T-cell (primary cell): Measurements from ENCODE around the gene SAMD3. TPM values are rescaled to one million over a fixed set of nuclear protein-coding genes. Genes with fewer than 3 reads are reported as not detected.
"Not testable (repeated sequence)": the region's sequence is repeated elsewhere in the genome, so short reads cannot be mapped to it uniquely, and the experiment has no call there.

Source experiments
- ATAC-seq, 4 experiments: fragments of 200-7000 bp in 3 of 4; fragments of 150-1000 bp in 1 of 4; cut with Tn5 transposase; replicated peaks in 1 of 4; 1 replicate in 3 of 4; 2 replicates in 1 of 4; pipeline ENCODE4 v1.10.0; 2021; ENCODE audit warnings: moderate library complexity in 3 of 4, mild to moderate bottlenecking in 2 of 4, moderate number of reproducible peaks in 1 of 4
- CTCF ChIA-PET, 2 donors: fragments of 300-600 bp; sonication (Branson Sonifier 250); formaldehyde crosslinking; loops; one replicate each; lab custom pipeline; 2022; ENCODE audit warnings: antibody characterized with exemption in 2 of 2; lab: Charles Lee
- POLR2A ChIA-PET, 2 donors: fragments of 300-600 bp; sonication (Branson Sonifier 250); formaldehyde crosslinking; loops; one replicate each; lab custom pipeline; 2022; ENCODE audit warnings: antibody characterized with exemption in 2 of 2; lab: Charles Lee
- DNase-seq, 35 experiments: peaks; one replicate each; pipeline versions ENCODE4 v3.0.0 to v3.0.0-alpha.2; 2013 to 2023
- H3K27ac ChIP-seq: one replicate; pipeline ENCODE4 v1.5.1; 2013; ENCODE audit warnings: low read length
- H3K27me3 ChIP-seq, 2 experiments: replicated peaks in 1 of 2; 1 replicate in 1 of 2; 2 replicates in 1 of 2; pipeline versions ENCODE4 v1.6.1 to v1.7.0; 2013; ENCODE audit warnings: low read length in 1 of 2, mixed read lengths in 1 of 2; ENCODE audit not compliant: control insufficient read depth in 2 of 2, insufficient read depth in 2 of 2; ENCODE audit errors: extremely low read depth in 1 of 2
- H3K36me3 ChIP-seq, 2 donors: 1 replicate in 1 of 2; 2 replicates in 1 of 2; pipeline versions ENCODE4 v1.6.1 to v1.7.0; 2013; ENCODE audit warnings: low read length in 1 of 2; ENCODE audit not compliant: control insufficient read depth in 2 of 2, insufficient read depth in 1 of 2; ENCODE audit errors: extremely low read depth in 1 of 2
- H3K4me1 ChIP-seq, 2 experiments: 1 replicate in 1 of 2; 2 replicates in 1 of 2; pipeline versions ENCODE4 v1.6.1 to v1.7.0; 2013; ENCODE audit warnings: low read length in 2 of 2, mixed read lengths in 1 of 2; ENCODE audit not compliant: insufficient read depth in 2 of 2, control insufficient read depth in 1 of 2; ENCODE audit errors: extremely low read depth in 1 of 2
- H3K4me3 ChIP-seq, 2 donors: 1 replicate in 1 of 2; 2 replicates in 1 of 2; pipeline versions ENCODE4 v1.5.1 to v1.7.0; 2013; ENCODE audit warnings: mild to moderate bottlenecking in 2 of 2, low read length in 1 of 2, moderate library complexity in 1 of 2; ENCODE audit not compliant: control insufficient read depth in 1 of 2; ENCODE audit errors: extremely low read depth in 1 of 2
- H3K9me3 ChIP-seq: 2 replicates; pipeline ENCODE4 v1.7.0; 2013
- H3K27ac Mint-ChIP-seq, 2 donors: one replicate each; pipeline ENCODE4 v1.8.0; 2020 to 2021; ENCODE audit warnings: mild to moderate bottlenecking in 2 of 2, mixed read lengths in 2 of 2
- H3K27me3 Mint-ChIP-seq, 2 donors: one replicate each; pipeline ENCODE4 v1.8.0; 2021 to 2022; ENCODE audit warnings: mixed read lengths in 2 of 2
- H3K36me3 Mint-ChIP-seq: one replicate; pipeline ENCODE4 v1.8.0; 2021; ENCODE audit warnings: mixed read lengths
- H3K4me1 Mint-ChIP-seq, 3 donors: one replicate each; pipeline ENCODE4 v1.8.0; 2020 to 2022; ENCODE audit warnings: mixed read lengths in 3 of 3, mild to moderate bottlenecking in 1 of 3
- H3K4me3 Mint-ChIP-seq, 3 donors: one replicate each; pipeline ENCODE4 v1.8.0; 2020 to 2022; ENCODE audit warnings: mild to moderate bottlenecking in 3 of 3, mixed read lengths in 3 of 3, moderate library complexity in 3 of 3
- H3K9me3 Mint-ChIP-seq, 3 donors: one replicate each; pipeline ENCODE4 v1.8.0; 2020 to 2022; ENCODE audit warnings: mixed read lengths in 3 of 3
- WGBS: methylation state at CpG from one replicate; pipeline ENCODE4 v1.1.5; 2013; ENCODE audit warnings: missing lambda C conversion rate; ENCODE audit not compliant: insufficient coverage; 5-methylcytosine and 5-hydroxymethylcytosine counted together
- total RNA-seq, 35 experiments: library from RNA in 6 of 35; stranded (reverse) in 6 of 35; fragments of 120-200 nt in 1 of 35; gene quantifications; one replicate each; pipeline versions ENCODE4 v1.2.1 to v1.2.4 and lab custom pipeline; 2013 to 2026

The SAMD3 gene
- total RNA-seq, 5 donors from 2014 or later (not counting 1 experiment from before 2014, with no cell fraction given) = 27.5 to 73.8 (median 38.5) TPM

DNA sequence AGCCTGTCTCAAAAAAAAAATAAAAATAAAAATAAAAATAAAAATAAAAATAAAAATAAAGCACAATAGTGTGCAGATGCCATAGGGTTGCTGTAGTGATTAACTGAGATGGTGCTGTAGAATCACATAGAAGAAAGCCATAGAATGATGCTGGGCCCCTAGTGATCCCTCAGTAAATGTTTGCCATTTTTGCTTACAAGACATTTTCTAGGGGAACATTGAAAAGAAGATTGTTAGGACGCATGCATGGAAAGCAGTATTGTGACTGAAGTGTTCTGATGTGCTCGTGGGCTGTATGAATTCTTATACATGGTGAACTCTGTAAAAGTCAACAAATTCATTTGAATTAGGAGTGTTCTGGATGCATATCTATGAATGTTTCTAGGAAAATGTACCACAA is 22.0 kb upstream of the SAMD3 start:
- Histone ChIP-seq H3K36me3 (no peaks in the 10 kb centered on the region), H3K4me1 (no peaks in the 10 kb centered on the region), H3K4me3 (no peak overlapping the region), H3K9me3 (no peaks in the 10 kb centered on the region), H3K27me3 (no peaks in the 10 kb centered on the region), H3K27ac (no peak overlapping the region)
- peaks cover 0 to 7% (median 0%) of the 10 kb centered on the region in 3 donors for H3K4me1 Mint-ChIP-seq
- ChIA-PET CTCF (no interaction called here), POLR2A (no interaction called here)
- H3K27me3 Mint-ChIP-seq = no peaks in the 10 kb centered on the region
- no peaks in the 10 kb centered on the region for H3K9me3 Mint-ChIP-seq
- no peaks in the 10 kb centered on the region for H3K36me3 Mint-ChIP-seq
- H3K27ac Mint-ChIP-seq = no peak overlapping the region
- ATAC-seq (no peak), DNase-seq (no peak)
- H3K4me3 Mint-ChIP-seq = no peak overlapping the region
- WGBS = 100% methylated on average over 2 of the region's 2 CpGs

DNA sequence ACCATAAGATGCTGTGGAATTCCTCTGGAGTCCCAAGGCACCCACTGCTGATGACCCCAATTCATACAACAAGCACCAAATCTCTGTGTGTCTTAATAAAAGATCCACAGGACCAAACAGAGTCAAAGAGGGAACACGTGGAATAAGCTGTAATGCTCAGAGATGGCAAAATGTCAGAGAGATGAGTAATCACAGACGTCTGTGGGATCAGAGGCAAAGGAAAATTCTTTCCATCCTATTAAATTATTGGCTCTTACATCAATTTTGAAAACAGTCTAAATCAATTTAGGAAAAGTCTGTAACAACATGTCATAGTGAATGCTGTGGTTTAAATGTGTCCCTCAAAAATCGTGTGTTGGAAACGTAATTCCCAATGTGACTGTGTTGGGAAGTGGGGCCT is 17.5 kb upstream of the SAMD3 start:
- Histone ChIP-seq H3K27ac (no peak overlapping the region), H3K9me3 (no peaks in the 10 kb centered on the region), H3K27me3 (no peaks in the 10 kb centered on the region), H3K4me1 (no peaks in the 10 kb centered on the region), H3K36me3 (no peaks in the 10 kb centered on the region), H3K4me3 (no peak overlapping the region)
- 77% methylated on average over 2 of the region's 4 CpGs for WGBS
- Mint-ChIP-seq H3K27ac (no peak overlapping the region), H3K9me3 (no peaks in the 10 kb centered on the region), H3K4me1 (peaks cover 0 to 7% (median 0%) of the 10 kb centered on the region in 3 donors), H3K4me3 (no peak overlapping the region), H3K36me3 (no peaks in the 10 kb centered on the region), H3K27me3 (no peaks in the 10 kb centered on the region)
- no peak for DNase-seq
- no peak for ATAC-seq
- POLR2A ChIA-PET = interaction anchor here in 1 of 2 donors (0.6 kb wide), 1 partner anchor 123 kb away, joined by 10 read pairs; no protein-coding TSS in a partner anchor
- CTCF ChIA-PET = interaction anchor here in 1 of 2 donors (1.0 kb wide), 1 partner anchor 42 kb away, joined by 3 read pairs; no protein-coding TSS in a partner anchor

DNA sequence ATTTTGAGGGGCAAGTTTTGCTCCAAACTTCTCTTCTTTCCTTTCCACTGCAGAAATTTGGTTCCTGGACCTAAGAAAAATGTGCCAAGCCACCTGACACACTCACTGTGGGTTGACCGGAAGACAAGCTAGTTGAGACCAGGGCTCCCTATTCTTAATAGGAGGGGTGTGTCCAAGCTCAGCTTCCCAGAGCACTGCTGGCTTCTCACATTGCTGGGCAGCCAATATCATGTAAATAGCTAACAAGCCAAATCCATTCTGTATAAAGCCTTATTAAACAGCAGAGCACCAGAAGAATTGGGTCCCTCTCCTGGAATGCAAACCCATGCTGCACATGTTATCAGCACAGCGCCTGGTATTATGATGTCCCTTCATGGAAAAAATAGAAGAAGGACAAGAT is 17.0 kb upstream of the SAMD3 start:
- ChIA-PET POLR2A (no interaction called here), CTCF (interaction anchor here (1.0 to 1.2 kb wide), 2 partner anchors 43 kb away, joined by 3 to 8 read pairs; no protein-coding TSS in a partner anchor)
- Mint-ChIP-seq H3K27me3 (no peaks in the 10 kb centered on the region), H3K4me3 (no peak overlapping the region), H3K27ac (no peak overlapping the region), H3K9me3 (no peaks in the 10 kb centered on the region), H3K4me1 (peaks cover 0 to 7% (median 0%) of the 10 kb centered on the region in 3 donors), H3K36me3 (no peaks in the 10 kb centered on the region)
- no peak for ATAC-seq
- Histone ChIP-seq H3K4me3 (no peak overlapping the region), H3K27me3 (no peaks in the 10 kb centered on the region), H3K27ac (no peak overlapping the region), H3K36me3 (no peaks in the 10 kb centered on the region), H3K9me3 (no peaks in the 10 kb centered on the region), H3K4me1 (no peaks in the 10 kb centered on the region)
- DNase-seq = no peak
- WGBS = no CpG with 5 or more reads among the region's 2 CpGs

DNA sequence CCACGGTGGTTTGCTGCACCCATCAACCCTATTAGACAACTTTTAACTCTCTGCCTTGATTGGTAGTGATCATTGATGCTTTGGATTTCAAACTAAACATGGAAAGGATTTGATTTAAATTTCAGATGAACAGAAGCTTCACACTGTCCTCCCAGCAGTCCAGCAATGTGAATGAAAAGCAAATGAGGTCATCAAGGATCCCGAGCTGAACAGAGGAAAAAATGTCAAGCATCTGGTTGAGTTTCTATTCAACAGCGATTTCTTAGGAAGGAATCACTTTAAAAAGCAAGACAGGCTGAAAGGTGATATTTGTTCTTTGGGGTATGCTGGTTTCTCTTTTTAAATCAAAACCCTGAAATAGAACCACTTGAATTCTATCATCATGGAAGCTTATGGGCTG is 10.6 kb upstream of the SAMD3 start:
- H3K9me3 ChIP-seq = no peaks in the 10 kb centered on the region
- POLR2A ChIA-PET = interaction anchor here in 1 of 2 donors (0.6 kb wide), 1 partner anchor 812 kb away, joined by 6 read pairs; no protein-coding TSS in a partner anchor
- no peaks in the 10 kb centered on the region for H3K36me3 ChIP-seq
- Mint-ChIP-seq H3K27me3 (no peaks in the 10 kb centered on the region), H3K4me3 (no peak overlapping the region), H3K9me3 (no peaks in the 10 kb centered on the region), H3K36me3 (no peaks in the 10 kb centered on the region), H3K27ac (no peak overlapping the region), H3K4me1 (peaks cover 0 to 7% (median 3%) of the 10 kb centered on the region in 3 donors)
- no peak overlapping the region for H3K27ac ChIP-seq
- CTCF ChIA-PET = no interaction called here
- H3K4me3 ChIP-seq = no peak overlapping the region
- no CpG with 5 or more reads among the region's 3 CpGs for WGBS
- H3K4me1 ChIP-seq = peaks cover 0 to 2% of the 10 kb centered on the region in 2 experiments
- H3K27me3 ChIP-seq = no peaks in the 10 kb centered on the region
- DNase-seq (no peak), ATAC-seq (no peak)

DNA sequence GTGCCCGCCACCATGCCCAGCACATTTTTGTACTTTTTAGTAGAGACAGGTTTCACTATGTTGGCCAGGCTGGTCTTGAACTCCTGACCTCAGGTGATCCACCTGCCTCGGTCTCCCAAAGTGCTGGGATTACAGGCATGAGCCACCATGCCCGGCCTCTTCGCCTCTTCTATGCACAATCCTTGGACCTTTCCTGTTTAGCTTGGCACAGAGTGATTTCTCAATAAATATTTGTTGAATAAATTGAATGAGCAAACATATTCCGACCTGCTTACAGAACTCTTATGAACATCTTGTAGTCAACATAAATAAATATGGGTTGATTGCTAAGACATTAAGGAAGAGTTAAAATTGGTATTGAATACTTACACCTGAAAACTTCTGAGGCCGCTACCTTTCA is 7.8 kb upstream of the SAMD3 start:
- H3K4me1 Mint-ChIP-seq, H3K4me1 ChIP-seq, H3K9me3 ChIP-seq, DNase-seq, H3K4me3 ChIP-seq, H3K36me3 Mint-ChIP-seq, H3K36me3 ChIP-seq, H3K27me3 ChIP-seq, H3K4me3 Mint-ChIP-seq, ATAC-seq, H3K27me3 Mint-ChIP-seq, POLR2A ChIA-PET, H3K9me3 Mint-ChIP-seq, H3K27ac ChIP-seq, CTCF ChIA-PET: not testable (repeated sequence)
- WGBS = 100% methylated on average over 1 of the region's 6 CpGs
- peak overlapping the region in 1 of 2 donors; percentile 43 for H3K27ac Mint-ChIP-seq

DNA sequence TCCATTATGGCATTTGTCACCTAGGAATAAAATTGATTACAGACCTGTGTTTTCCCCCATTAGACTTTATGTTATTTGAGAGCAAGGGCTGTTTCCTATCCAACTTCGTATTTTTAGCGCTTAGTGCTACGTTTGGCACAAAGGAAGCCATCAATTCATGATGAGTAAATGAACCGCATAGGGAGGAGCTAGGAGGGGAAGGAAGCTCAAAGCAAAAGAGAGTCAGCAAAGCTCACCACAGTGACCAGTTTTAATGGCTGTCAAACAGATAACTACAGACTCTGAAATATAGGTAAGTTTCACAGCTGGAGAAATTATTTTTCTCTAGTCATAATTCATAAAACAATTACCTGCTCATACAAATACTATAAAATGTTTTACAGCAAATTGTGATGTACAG is 6.9 kb upstream of the SAMD3 start:
- Mint-ChIP-seq H3K27ac (no peak overlapping the region), H3K9me3 (peaks cover 0 to 5% (median 5%) of the 10 kb centered on the region in 3 donors), H3K4me3 (no peak overlapping the region), H3K4me1 (peaks cover 0 to 12% (median 3%) of the 10 kb centered on the region in 3 donors), H3K27me3 (no peaks in the 10 kb centered on the region), H3K36me3 (no peaks in the 10 kb centered on the region)
- no CpG with 5 or more reads among the region's 4 CpGs for WGBS
- DNase-seq (peak in 1 of 35 experiments; percentile 19), ATAC-seq (peak; percentile 40 to 75 (median 62))
- H3K36me3 ChIP-seq = no peaks in the 10 kb centered on the region
- no peak overlapping the region for H3K4me3 ChIP-seq
- peaks cover 6% of the 10 kb centered on the region for H3K9me3 ChIP-seq
- peaks cover 2% of the 10 kb centered on the region in 2 experiments for H3K4me1 ChIP-seq
- no peak overlapping the region for H3K27ac ChIP-seq
- no peaks in the 10 kb centered on the region for H3K27me3 ChIP-seq
- ChIA-PET POLR2A (no interaction called here), CTCF (no interaction called here)
